ENCODE measurements around the gene PLAC8L1. TPM values are rescaled to one million over a fixed set of nuclear protein-coding genes. Genes with fewer than 3 reads are reported as not detected.

The PLAC8L1 gene
- total RNA-seq, 2 experiments from 2014 or later = 0.28 to 2.1 TPM

GRCh38 chr5:146089287-146089686 lies 16.1 kb downstream of the PLAC8L1 start:
- intact Hi-C loops (cut with micrococcal nuclease; ENCODE audit: unreplicated experiment) = no loop called here
- CTCF ChIA-PET (ENCODE audit: unreplicated experiment) = no interaction called here
- H3K79me2 ChIP-seq (ENCODE audit: insufficient read depth, low read depth, low read length) = no peaks in the 10 kb centered on the region
- POLR2A ChIA-PET = interaction anchor here (0.6 to 1.0 kb wide), 3 partner anchors 16 to 210 kb away, joined by 3 to 4 read pairs (median 3); no protein-coding TSS in a partner anchor
- no peak overlapping the region for H3K4me2 ChIP-seq (ENCODE audit: low read length)
- H3K36me3 ChIP-seq (ENCODE audit: insufficient read depth, low read length) = no peaks in the 10 kb centered on the region
- H3K9me2 ChIP-seq (ENCODE audit: insufficient read depth, low read length) = no peaks in the 10 kb centered on the region
- H3K9me3 ChIP-seq (ENCODE audit: low read length) = no peaks in the 10 kb centered on the region
- no peaks in the 10 kb centered on the region for H3K4me1 ChIP-seq (ENCODE audit: insufficient read depth, low read length, poor library complexity, severe bottlenecking)
- H2AFZ ChIP-seq (ENCODE audit: low read length) = no peak overlapping the region
- no peaks in the 10 kb centered on the region for H4K20me1 ChIP-seq (ENCODE audit: insufficient read depth, low read length)
- TF ChIP-seq EZH2phosphoT487 (IDR thresholded peaks at IDR 0.05; ENCODE audit: borderline replicate concordance, low read depth, low read length) = no peak
- TF ChIP-seq, protein P1, sequence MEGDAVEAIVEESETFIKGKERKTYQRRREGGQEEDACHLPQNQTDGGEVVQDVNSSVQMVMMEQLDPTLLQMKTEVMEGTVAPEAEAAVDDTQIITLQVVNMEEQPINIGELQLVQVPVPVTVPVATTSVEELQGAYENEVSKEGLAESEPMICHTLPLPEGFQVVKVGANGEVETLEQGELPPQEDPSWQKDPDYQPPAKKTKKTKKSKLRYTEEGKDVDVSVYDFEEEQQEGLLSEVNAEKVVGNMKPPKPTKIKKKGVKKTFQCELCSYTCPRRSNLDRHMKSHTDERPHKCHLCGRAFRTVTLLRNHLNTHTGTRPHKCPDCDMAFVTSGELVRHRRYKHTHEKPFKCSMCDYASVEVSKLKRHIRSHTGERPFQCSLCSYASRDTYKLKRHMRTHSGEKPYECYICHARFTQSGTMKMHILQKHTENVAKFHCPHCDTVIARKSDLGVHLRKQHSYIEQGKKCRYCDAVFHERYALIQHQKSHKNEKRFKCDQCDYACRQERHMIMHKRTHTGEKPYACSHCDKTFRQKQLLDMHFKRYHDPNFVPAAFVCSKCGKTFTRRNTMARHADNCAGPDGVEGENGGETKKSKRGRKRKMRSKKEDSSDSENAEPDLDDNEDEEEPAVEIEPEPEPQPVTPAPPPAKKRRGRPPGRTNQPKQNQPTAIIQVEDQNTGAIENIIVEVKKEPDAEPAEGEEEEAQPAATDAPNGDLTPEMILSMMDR (conservative IDR thresholded peaks at IDR 0.05; ENCODE audit: low read length) = no peak
- no peak overlapping the region for H3K4me3 ChIP-seq (ENCODE audit: low read depth, low read length, poor library complexity, severe bottlenecking)
- H3K27ac ChIP-seq (ENCODE audit: low read depth, low read length, poor library complexity, severe bottlenecking) = no peak overlapping the region
- no TSS peak for BruUV-seq (replicated peaks)
- DNase-seq (ENCODE audit: low spot score) = no peak

DNA sequence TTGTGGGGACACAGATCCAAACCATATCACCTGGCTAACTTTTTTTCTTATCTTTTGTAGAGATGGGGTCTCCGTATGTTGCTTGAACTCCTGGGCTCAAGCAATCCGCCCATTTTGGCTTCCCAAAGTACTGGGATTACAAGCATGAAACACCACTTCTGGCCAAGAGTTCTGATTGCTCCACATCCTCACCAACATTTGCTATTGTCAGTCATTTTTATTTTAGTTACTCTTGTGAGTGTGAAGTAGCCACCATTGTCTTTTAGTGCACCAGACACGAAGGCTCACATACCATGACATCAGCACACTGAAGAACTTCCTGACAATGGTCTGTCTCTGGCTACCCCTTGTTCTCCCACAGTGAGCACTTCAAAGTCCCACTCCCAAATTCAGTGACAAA lies 17.3 kb downstream of the PLAC8L1 start:
- Histone ChIP-seq H3K4me1 (ENCODE audit: insufficient read depth, low read length, poor library complexity, severe bottlenecking) (no peaks in the 10 kb centered on the region), H3K36me3 (ENCODE audit: insufficient read depth, low read length) (no peaks in the 10 kb centered on the region), H3K79me2 (ENCODE audit: insufficient read depth, low read depth, low read length) (no peaks in the 10 kb centered on the region), H3K9me3 (ENCODE audit: low read length) (no peaks in the 10 kb centered on the region), H4K20me1 (ENCODE audit: insufficient read depth, low read length) (no peaks in the 10 kb centered on the region), H3K4me2 (ENCODE audit: low read length) (no peak overlapping the region), H3K4me3 (ENCODE audit: low read depth, low read length, poor library complexity, severe bottlenecking) (no peak overlapping the region), H3K9me2 (ENCODE audit: insufficient read depth, low read length) (no peaks in the 10 kb centered on the region), H3K27ac (ENCODE audit: low read depth, low read length, poor library complexity, severe bottlenecking) (no peak overlapping the region), H2AFZ (ENCODE audit: low read length) (no peak overlapping the region)
- TF ChIP-seq EZH2phosphoT487 (IDR thresholded peaks at IDR 0.05; ENCODE audit: borderline replicate concordance, low read depth, low read length) = no peak
- TF ChIP-seq, protein P1 (conservative IDR thresholded peaks at IDR 0.05; ENCODE audit: low read length) = no peak
- no TSS peak for BruUV-seq (replicated peaks)
- no peak for DNase-seq (ENCODE audit: low spot score)
- intact Hi-C loops (cut with micrococcal nuclease; ENCODE audit: unreplicated experiment) = no loop called here
- ChIA-PET CTCF (ENCODE audit: unreplicated experiment) (no interaction called here), POLR2A (no interaction called here)

DNA sequence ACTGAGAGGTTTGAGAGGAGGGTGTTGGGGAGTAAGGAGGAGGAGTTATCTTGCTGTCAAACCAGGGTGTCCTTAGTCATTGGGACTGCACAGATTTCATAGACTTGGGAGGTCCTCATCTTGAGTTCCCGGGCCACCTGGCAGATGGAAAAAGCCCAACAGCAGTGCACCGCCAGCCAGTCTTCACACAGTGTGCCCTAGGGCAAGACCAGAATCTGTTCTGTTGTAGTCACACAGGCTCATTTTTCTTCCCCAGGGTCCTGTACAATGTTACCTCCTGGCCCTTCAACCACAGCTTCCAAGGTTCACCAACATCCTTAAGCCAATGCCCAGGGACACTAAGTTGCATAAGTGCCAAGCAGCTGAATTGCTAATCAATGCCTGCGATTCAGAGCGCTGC lies 21.0 kb downstream of the PLAC8L1 start:
- no peak overlapping the region for H3K4me3 ChIP-seq (ENCODE audit: low read depth, low read length, poor library complexity, severe bottlenecking)
- no TSS peak for BruUV-seq (replicated peaks)
- no peaks in the 10 kb centered on the region for H4K20me1 ChIP-seq (ENCODE audit: insufficient read depth, low read length)
- H3K27ac ChIP-seq (ENCODE audit: low read depth, low read length, poor library complexity, severe bottlenecking) = no peak overlapping the region
- ChIA-PET CTCF (ENCODE audit: unreplicated experiment) (no interaction called here), POLR2A (no interaction called here)
- TF ChIP-seq, protein P1 (conservative IDR thresholded peaks at IDR 0.05; ENCODE audit: low read length) = no peak
- TF ChIP-seq EZH2phosphoT487 (IDR thresholded peaks at IDR 0.05; ENCODE audit: borderline replicate concordance, low read depth, low read length) = no peak
- H3K4me2 ChIP-seq (ENCODE audit: low read length) = no peak overlapping the region
- no peak overlapping the region for H2AFZ ChIP-seq (ENCODE audit: low read length)
- H3K4me1 ChIP-seq (ENCODE audit: insufficient read depth, low read length, poor library complexity, severe bottlenecking) = peaks cover 8% of the 10 kb centered on the region
- intact Hi-C loops (cut with micrococcal nuclease; ENCODE audit: unreplicated experiment) = no loop called here
- H3K9me3 ChIP-seq (ENCODE audit: low read length) = no peaks in the 10 kb centered on the region
- H3K36me3 ChIP-seq (ENCODE audit: insufficient read depth, low read length) = no peaks in the 10 kb centered on the region
- H3K9me2 ChIP-seq (ENCODE audit: insufficient read depth, low read length) = no peaks in the 10 kb centered on the region
- no peaks in the 10 kb centered on the region for H3K79me2 ChIP-seq (ENCODE audit: insufficient read depth, low read depth, low read length)
- DNase-seq (ENCODE audit: low spot score) = no peak
